HG03354 (cell line): ENCODE data around the gene PLAGL1.
A peak's percentile ranks its signal among the peaks of the same experiment; 100 is the strongest.
"Not testable (repeated sequence)": the region's sequence is repeated elsewhere in the genome, so short reads cannot be mapped to it uniquely, and the experiment has no call there.

ENCODE experiments used
- ATAC-seq: cut with Tn5 transposase; IDR thresholded peaks from one replicate; pipeline ENCODE4 v1.9.1; 2021; ENCODE audit warnings: mild to moderate bottlenecking; ENCODE audit not compliant: unreplicated experiment, poor library complexity, severe bottlenecking

Gene PLAGL1

GRCh38 chr6:144008120-144008811, at the start of gene PLAGL1:
Gene PLAGL1 (minus strand): TSS chr6:144008259. CDS start chr6:143948136, 60,123 bp downstream.
- peak; percentile 89 for ATAC-seq

DNA sequence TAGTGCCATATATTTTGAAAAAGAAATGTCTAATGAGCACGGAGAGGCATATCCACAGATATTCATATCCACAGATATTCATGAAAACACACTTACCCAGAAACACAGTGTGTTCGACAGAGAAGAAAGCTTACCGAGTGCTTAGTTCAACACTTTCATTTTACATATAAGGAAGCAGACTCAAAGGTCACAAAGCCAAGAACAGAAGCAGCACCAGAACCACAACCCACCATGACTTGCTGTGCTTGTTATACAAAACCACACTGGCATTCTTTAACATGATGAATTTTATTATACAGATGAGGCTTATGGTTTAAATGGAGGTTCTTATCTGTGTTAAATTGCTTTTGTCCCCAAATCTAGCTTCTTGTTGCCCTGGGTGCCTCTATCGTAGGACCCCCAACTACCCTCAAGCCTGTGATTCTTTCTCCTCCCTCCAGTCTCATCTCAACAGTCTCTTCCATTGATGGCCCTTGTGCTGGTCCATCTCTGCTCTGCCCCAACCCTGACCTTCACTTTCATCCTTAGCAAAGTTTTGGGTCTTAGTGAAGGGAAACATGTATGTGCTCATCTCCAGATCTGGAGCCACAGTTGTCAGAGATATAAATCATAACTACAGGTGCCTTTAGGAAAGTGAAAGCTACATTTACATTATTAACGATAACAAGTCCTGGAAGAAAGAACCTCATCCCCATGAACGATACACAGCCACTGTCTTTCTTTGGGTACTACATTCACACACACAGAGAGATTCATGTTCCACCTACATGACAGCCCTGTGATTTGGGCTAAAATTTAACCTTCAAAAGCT, 47.3 kb upstream of the PLAGL1 start:
- ATAC-seq: peak; percentile 83

DNA sequence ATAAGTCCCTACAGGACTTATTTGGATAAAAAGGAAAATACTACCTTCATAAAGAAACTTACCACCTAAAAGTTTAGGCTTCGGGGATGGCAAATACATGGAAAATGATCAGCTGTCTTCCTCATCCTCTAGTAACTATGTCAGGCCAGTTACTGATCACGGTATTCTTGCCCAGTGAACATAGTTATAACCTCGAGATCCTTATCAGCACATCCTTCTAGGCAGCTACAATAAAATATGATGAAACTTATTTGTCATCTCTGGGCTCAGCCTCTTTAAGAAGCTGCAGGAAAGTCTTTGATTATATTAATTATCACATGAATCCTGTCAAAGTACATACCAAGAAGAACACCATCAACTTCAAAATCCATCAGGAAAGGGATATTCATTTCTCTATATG, 45.5 kb upstream of the PLAGL1 start:
- no peak for ATAC-seq

DNA sequence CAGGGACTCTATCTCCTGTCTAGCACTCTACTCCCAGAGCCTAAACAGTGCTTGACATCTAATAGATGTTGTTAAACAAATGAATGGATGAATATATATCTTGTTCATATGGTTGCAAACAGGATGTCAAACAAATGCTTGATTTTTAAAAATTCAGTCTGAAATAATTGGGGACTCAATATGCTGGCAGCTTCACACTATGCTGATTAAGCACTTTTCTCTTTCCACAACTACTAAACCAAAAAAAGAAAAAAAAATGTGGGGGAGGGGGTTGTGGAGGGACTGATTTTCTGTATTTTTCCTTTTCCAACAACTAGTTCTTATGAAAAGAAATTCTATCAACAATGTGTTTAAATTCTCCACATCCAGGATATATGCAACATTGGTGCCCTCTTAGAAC, 44.4 kb upstream of the PLAGL1 start:
- no peak for ATAC-seq

- no peak for ATAC-seq
Observed at GRCh38 chr6:144049386-144049785, 41.3 kb upstream of the PLAGL1 start.

DNA sequence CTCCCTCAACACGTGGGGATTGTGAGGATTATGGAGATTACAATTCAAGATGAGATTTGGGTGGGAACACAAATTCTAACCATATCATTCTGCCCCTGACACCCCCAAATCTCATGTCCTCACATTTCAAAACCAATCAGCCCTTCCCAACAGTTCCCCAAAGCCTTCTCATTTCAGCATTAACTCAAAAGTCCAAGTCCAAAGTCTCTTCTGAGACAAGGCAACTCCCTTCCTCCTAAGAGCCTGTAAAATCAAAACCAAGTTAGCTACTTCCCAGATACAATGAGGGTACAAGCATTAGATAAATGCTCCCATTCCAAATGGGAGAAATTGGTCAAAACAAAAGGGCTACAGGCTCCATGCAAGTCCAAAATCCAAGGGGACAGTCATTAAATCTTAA, 39.6 kb upstream of the PLAGL1 start:
- no peak for ATAC-seq

- ATAC-seq: not testable (repeated sequence)
Observed at GRCh38 chr6:144046672-144047071, 38.6 kb upstream of the PLAGL1 start.

GRCh38 chr6:144044989-144045388, 36.9 kb upstream of the PLAGL1 start:
- ATAC-seq: not testable (repeated sequence)

DNA sequence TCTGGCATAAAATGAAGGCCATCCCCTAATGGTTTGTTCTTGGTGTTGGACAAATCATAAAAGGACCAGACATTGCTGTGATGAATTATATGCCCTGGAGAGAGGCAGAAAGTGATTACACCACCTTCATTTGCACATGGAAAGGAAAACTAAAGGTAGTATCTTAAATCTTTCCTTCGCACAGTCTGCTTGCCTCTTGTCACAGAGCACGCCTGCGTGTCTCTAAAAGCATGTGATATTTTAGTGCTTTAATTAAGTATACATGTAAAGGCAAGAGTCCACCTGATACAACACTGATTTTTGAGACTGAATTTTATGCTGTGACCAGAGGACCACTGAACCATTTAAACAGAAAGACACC, 28.8 kb upstream of the PLAGL1 start:
- no peak for ATAC-seq

DNA sequence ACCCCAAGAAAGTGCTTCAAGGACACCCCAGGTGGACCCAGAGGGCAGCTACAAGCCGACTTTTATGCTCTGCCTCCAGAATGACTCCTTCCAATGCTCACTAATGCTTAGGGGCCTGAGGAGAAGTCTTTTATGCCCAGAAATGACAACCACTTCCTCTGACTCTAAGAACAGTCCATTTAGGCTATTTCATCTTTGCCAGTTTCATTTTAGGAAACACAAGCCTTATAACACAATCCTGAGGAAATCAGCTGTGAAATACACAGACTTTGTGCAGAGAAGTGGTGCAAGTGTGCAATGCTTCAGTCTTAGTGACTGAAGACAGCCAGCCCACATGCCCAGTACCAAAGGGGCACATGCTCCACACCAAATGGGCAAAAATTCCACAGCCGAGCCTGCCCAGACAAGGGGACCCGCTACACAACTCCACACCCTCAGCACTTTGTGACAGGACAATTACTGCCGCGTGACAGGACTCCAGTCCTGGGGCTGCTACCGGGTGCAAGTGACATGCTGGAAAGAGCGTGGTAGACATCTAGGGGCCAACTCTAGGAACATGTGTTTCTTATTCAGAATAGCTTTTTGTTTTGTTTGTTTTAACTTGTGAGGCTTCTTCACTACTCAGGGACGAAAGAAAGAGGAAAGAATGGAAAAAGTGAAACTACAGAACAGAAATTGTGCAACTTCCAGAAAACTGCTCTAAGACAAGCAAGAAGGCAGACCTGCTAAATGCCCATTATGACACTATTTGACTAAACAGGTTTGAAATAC, 28.2 kb upstream of the PLAGL1 start:
- peak; percentile 91 for ATAC-seq

DNA sequence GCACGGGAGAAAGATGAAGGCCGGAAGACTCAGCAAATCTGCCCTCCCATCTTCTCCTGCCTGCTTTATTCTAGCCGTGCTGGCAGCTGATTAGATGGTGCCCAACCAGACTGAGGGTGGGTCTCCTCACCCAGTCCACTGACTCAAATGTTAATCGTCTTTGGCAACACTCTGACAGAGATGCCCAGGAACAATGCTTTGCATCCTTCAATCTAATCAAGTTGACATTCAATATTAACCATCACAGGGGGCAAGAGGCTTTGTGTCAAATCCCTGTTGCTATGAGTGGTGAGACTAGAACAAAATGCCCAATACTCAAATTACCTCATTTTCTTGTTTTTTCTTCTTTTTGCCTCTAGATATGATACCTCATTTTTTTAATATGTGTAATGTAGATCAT, 27.4 kb upstream of the PLAGL1 start:
- no peak for ATAC-seq

DNA sequence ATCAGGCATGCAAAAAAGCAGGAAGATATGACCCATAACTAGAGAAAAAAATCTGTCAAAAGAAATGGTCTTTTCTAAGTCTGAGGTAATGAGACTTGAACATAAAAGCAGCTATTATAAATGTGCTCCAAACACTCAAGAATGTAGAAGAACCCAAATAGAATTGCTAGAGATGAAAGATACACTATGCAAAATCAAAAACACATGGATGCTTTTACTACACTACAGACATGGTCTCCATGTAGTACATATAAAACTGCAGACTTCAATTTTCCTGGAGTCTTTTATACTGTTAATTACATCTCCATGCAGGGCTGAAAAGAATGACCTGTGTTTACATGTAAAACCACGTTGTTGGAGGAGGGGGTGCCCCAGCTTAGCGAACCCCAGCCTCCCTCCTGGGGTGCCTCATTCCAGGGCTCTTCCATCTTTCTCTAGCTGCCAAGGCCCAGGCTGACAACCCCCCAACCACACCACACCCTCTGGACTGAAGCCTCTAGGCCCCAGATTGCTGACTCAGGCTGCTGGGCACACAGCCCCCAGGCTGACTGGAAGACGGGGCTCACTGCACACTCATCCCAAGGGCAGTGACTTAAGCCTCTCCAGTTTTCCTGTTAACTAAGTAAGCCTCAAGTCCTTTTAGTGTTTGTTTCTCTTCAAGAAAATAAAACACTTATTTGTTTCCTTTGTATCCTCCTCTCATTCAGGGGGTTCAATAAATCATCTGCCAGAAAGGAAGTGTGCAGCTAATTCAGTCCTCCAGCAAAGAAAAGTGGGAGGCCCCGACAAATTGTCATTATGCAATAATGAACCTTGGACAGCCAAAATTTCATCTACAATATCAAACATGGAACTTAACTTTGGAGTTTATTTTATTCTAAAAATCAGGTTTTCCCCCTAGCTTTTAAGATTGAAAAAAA, 26.0 kb upstream of the PLAGL1 start:
- ATAC-seq: no peak

DNA sequence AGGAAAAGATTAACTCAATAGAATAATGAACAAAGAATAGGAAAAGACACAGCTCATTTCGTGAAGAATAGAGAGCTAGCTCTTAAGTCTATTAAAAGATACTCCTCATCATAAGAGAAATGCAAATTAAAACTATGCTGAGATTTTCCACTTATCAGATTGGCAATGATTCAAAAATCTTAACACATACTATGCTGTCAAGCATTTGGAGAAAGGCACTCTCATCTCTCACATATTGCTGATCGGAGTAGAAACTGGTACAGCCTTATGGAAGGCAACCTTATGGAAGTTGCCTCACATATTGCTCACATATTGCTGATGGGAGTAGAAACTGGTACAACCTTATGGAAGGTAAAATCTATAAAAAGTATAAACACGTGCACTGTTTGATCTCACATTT, 21.4 kb upstream of the PLAGL1 start:
- ATAC-seq: no peak

DNA sequence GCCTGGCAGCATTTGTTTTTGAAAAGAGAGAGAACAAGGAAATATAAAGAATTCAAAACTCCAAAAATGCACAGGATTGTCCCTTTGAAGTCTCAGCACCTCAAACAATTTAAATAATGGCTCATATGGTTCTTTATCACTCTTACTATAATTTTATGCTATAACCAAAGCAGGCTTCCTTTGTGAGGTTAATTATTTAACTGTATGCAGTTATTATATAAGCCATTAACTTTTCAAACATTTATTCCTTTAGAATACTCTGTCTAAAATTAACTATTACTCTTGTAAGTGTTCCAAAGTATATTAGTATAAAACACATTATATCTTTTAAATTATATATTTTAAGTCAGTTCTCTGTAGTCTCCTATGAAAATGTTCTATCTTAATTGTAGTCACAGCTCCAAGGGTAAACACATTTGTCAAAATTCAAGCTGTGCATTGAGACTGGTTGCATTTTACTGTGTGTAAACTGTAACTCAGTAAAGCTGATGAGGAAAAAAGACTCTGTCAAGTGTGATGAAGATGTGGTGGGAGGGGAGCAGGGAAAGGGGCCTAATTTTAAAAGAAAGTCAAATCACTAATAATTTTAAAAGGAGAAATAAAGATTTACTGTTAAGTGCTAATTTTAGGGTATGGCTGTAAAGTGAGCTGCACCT, 20.0 kb upstream of the PLAGL1 start:
- ATAC-seq: peak; percentile 68

- no peak for ATAC-seq
Observed at GRCh38 chr6:144023216-144023615, 15.2 kb upstream of the PLAGL1 start.

GRCh38 chr6:144019929-144020328, 11.9 kb upstream of the PLAGL1 start:
- no peak for ATAC-seq

- ATAC-seq: no peak
Observed at GRCh38 chr6:144017166-144018094, 9.4 kb upstream of the PLAGL1 start.

DNA sequence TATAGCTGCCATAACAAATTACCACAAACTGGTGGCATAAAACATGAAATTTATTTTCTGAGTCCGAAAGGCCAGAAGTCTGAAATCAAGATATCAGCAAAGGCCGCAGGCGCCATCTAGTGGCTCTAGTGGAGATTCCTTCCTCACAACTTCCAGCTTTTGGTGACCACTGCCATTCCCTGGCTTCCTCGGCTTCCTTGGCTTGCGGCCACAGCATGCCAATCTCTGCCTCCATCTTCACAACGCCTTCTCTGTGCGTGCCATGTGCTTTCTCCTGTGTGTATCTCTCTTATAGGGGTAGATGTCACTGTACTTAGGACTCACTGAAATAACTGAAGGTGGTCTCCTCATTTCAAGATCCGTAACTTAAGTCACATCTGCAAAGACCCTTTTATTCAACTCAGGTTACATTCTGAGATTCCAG, 5.4 kb upstream of the PLAGL1 start:
- peak; percentile 67 for ATAC-seq
